ENCODE results near the gene CRIP1. TPM values are rescaled to one million over a fixed set of nuclear protein-coding genes. Genes with fewer than 3 reads are reported as not detected.

Gene CRIP1
- total RNA-seq, 1 donor from 2014 or later: 24.1 TPM

GRCh38 chr14:105450864-105451720 lies 35.6 kb upstream of the CRIP1 start:
- DNase-seq (ENCODE audit: low spot score): no peak

GRCh38 chr14:105452963-105453362 lies 33.7 kb upstream of the CRIP1 start:
- no peak for DNase-seq (ENCODE audit: low spot score)

- DNase-seq (ENCODE audit: low spot score): no peak
These were observed 32.8 kb upstream of the CRIP1 start for GRCh38 chr14:105453847-105454246.

- no peak for DNase-seq (ENCODE audit: low spot score)
These were observed 31.5 kb upstream of the CRIP1 start for GRCh38 chr14:105455086-105455640.

GRCh38 chr14:105455766-105456660 lies 30.7 kb upstream of the CRIP1 start:
- no peak for DNase-seq (ENCODE audit: low spot score)

- no peak for DNase-seq (ENCODE audit: low spot score)
These were observed 29.7 kb upstream of the CRIP1 start for GRCh38 chr14:105456736-105457617.

GRCh38 chr14:105458010-105458409 lies 28.7 kb upstream of the CRIP1 start:
- no peak for DNase-seq (ENCODE audit: low spot score)

GRCh38 chr14:105458571-105458970 lies 28.1 kb upstream of the CRIP1 start:
- DNase-seq (ENCODE audit: low spot score): no peak

GRCh38 chr14:105460116-105460515 lies 26.6 kb upstream of the CRIP1 start:
- DNase-seq (ENCODE audit: low spot score): no peak

- no peak for DNase-seq (ENCODE audit: low spot score)
These were observed 26.1 kb upstream of the CRIP1 start for GRCh38 chr14:105460616-105461015.

- DNase-seq (ENCODE audit: low spot score): no peak
These were observed 24.8 kb upstream of the CRIP1 start for GRCh38 chr14:105461903-105462302.

GRCh38 chr14:105464501-105464900 lies 22.2 kb upstream of the CRIP1 start:
- no peak for DNase-seq (ENCODE audit: low spot score)

- DNase-seq (ENCODE audit: low spot score): no peak
These were observed 21.3 kb upstream of the CRIP1 start for GRCh38 chr14:105465209-105466031.

GRCh38 chr14:105466531-105467248 lies 20.0 kb upstream of the CRIP1 start:
- DNase-seq (ENCODE audit: low spot score): no peak

- no peak for DNase-seq (ENCODE audit: low spot score)
These were observed 19.3 kb upstream of the CRIP1 start for GRCh38 chr14:105467249-105467941.

GRCh38 chr14:105467942-105468471 lies 18.7 kb upstream of the CRIP1 start:
- DNase-seq (ENCODE audit: low spot score): no peak

- no peak for DNase-seq (ENCODE audit: low spot score)
These were observed 18.0 kb upstream of the CRIP1 start for GRCh38 chr14:105468621-105469241.
